NCI-H2029 treated with DMSO at 0.1 percent for 48 hours (cell line): ENCODE results near the gene GPR173.

Experiments used
- DNase-seq: peaks from one replicate; lab custom pipeline; 2025; lab: John Stamatoyannopoulos, UW

GPR173 gene

GRCh38 chrX:53071604-53072417, 23.2 kb downstream of the GPR173 start:
- DNase-seq = peak; percentile 46

GRCh38 chrX:53072418-53073114, 24.0 kb downstream of the GPR173 start:
- no peak for DNase-seq

- peak; percentile 41 for DNase-seq
Measured at GRCh38 chrX:53073115-53073586, 24.6 kb downstream of the GPR173 start.

- no peak for DNase-seq
Measured at GRCh38 chrX:53075011-53075410, 26.4 kb downstream of the GPR173 start.

- no peak for DNase-seq
Measured at GRCh38 chrX:53076671-53077070, 28.1 kb downstream of the GPR173 start.

- DNase-seq = no peak
Measured at GRCh38 chrX:53077207-53078197, 28.9 kb downstream of the GPR173 start.

GRCh38 chrX:53078943-53079342, 30.4 kb downstream of the GPR173 start:
- no peak for DNase-seq

GRCh38 chrX:53080628-53081580, 32.3 kb downstream of the GPR173 start:
- DNase-seq = no peak

GRCh38 chrX:53081925-53082772, 33.6 kb downstream of the GPR173 start, which contains the start of gene TSPYL2:
TSPYL2 (plus strand) TSS chrX:53082367; CDS start chrX:53082499, 132 bp downstream.
- peak; percentile 71 for DNase-seq

GRCh38 chrX:53082773-53083616, 34.4 kb downstream of the GPR173 start:
- DNase-seq = no peak

- no peak for DNase-seq
Measured at GRCh38 chrX:53084043-53084570, 35.5 kb downstream of the GPR173 start.

GRCh38 chrX:53084863-53085262, 36.3 kb downstream of the GPR173 start:
- no peak for DNase-seq

- DNase-seq = no peak
Measured at GRCh38 chrX:53085661-53086229, 37.2 kb downstream of the GPR173 start.

GRCh38 chrX:53086464-53086863, 37.9 kb downstream of the GPR173 start:
- DNase-seq = no peak

GRCh38 chrX:53087388-53087831, 38.8 kb downstream of the GPR173 start:
- DNase-seq = no peak

- peak; percentile 45 for DNase-seq
Measured at GRCh38 chrX:53088136-53088974, 39.8 kb downstream of the GPR173 start.

GRCh38 chrX:53089224-53089842, 40.7 kb downstream of the GPR173 start:
- DNase-seq = peak; percentile 41
